HepG2 (cell line): Measurements from ENCODE around the gene PCSK6. TPM values are rescaled to one million over a fixed set of nuclear protein-coding genes. Genes with fewer than 3 reads are reported as not detected.

Experiments
- FOSL1 ChIP-seq: sonication (generic); formaldehyde crosslinking; IDR thresholded peaks from 2 replicates; pipeline ENCODE4 v1.9.0; 2021; ENCODE audit warnings: missing genetic modification reagents, borderline replicate concordance
- HBP1 ChIP-seq: IDR thresholded peaks from 2 replicates; pipeline ENCODE4 v1.6.1; 2016; ENCODE audit warnings: low read depth, control low read depth
- HDAC2 ChIP-seq: sonication (generic); formaldehyde crosslinking; IDR thresholded peaks from 2 replicates; pipeline ENCODE4 v1.4.0; 2020; ENCODE audit warnings: missing genetic modification reagents
- JUNB ChIP-seq: sonication (generic); formaldehyde crosslinking; IDR thresholded peaks from 2 replicates; pipeline ENCODE4 v1.8.0; 2022; ENCODE audit warnings: missing genetic modification reagents, mild to moderate bottlenecking, borderline replicate concordance
- MAF1 ChIP-seq: sonication (generic); formaldehyde crosslinking; IDR thresholded peaks from 2 replicates; pipeline ENCODE4 v1.5.0; 2020; ENCODE audit warnings: missing genetic modification reagents, borderline replicate concordance
- MAFG ChIP-seq: sonication (generic); formaldehyde crosslinking; IDR thresholded peaks from 2 replicates; pipeline ENCODE4 v1.5.1; 2020; ENCODE audit warnings: mild to moderate bottlenecking, missing genetic modification reagents
- NR3C1 ChIP-seq: sonication (generic); formaldehyde crosslinking; IDR thresholded peaks from 2 replicates; pipeline ENCODE4 v1.4.0; 2020; ENCODE audit warnings: missing genetic modification reagents
- SSRP1 ChIP-seq: IDR thresholded peaks from 2 replicates; pipeline ENCODE4 v1.6.1; 2016; ENCODE audit warnings: control low read depth
- UBTF ChIP-seq: sonication (generic); formaldehyde crosslinking; IDR thresholded peaks from 2 replicates; pipeline ENCODE4 v1.4.0; 2020; ENCODE audit warnings: mild to moderate bottlenecking, missing genetic modification reagents
- WIZ ChIP-seq: sonication (generic); formaldehyde crosslinking; IDR thresholded peaks from 2 replicates; pipeline ENCODE4 v1.5.1; 2020; ENCODE audit warnings: mild to moderate bottlenecking, missing genetic modification reagents
- ZFP36L2 ChIP-seq: sonication (generic); formaldehyde crosslinking; IDR thresholded peaks from 2 replicates; pipeline ENCODE4 v1.4.0; 2020; ENCODE audit warnings: missing genetic modification reagents
- ZNF180 ChIP-seq: sonication (generic); formaldehyde crosslinking; IDR thresholded peaks from 2 replicates; pipeline ENCODE4 v1.4.0; 2020; ENCODE audit warnings: low read depth, missing genetic modification reagents, borderline replicate concordance
- ZNF264 ChIP-seq: sonication (generic); formaldehyde crosslinking; IDR thresholded peaks from 2 replicates; pipeline ENCODE4 v1.4.0; 2020; ENCODE audit warnings: missing genetic modification reagents
- ZNF572 ChIP-seq: sonication (generic); formaldehyde crosslinking; IDR thresholded peaks from 2 replicates; pipeline ENCODE4 v1.5.1; 2020; ENCODE audit warnings: mild to moderate bottlenecking, missing genetic modification reagents
- ZNF652 ChIP-seq: IDR thresholded peaks from 2 replicates; pipeline ENCODE4 v1.6.1; 2016; ENCODE audit warnings: low read depth, borderline replicate concordance
- ZNF746 ChIP-seq: sonication (generic); formaldehyde crosslinking; IDR thresholded peaks from 2 replicates; pipeline ENCODE4 v1.8.0; 2022; ENCODE audit warnings: mild to moderate bottlenecking, missing genetic modification reagents
- ZNF839 ChIP-seq: sonication (generic); formaldehyde crosslinking; IDR thresholded peaks from 2 replicates; pipeline ENCODE4 v1.4.0; 2020; ENCODE audit warnings: missing genetic modification reagents, mild to moderate bottlenecking, borderline replicate concordance
- polyA plus RNA-seq, 8 experiments: library from polyadenylated mRNA; depleted of rRNA in 3 of 8; stranded (reverse) in 7 of 8; unstranded in 1 of 8; fragments of >200 nt; fragmentation: Illumina TruSeq in 4 of 8; extraction: Trizol in 4 of 8; gene quantifications; 2 replicates each; pipeline versions ENCODE4 v1.2.1 to v1.2.3, GENCODE V29; 2011 to 2016; ENCODE audit warnings: low read depth in 4 of 8, missing spikeins in 1 of 8, mixed read lengths in 1 of 8; ENCODE audit not compliant: insufficient read depth in 1 of 8
- total RNA-seq, 5 experiments: library from RNA; depleted of rRNA; stranded (reverse); fragments of >200 nt; fragmentation: Illumina TruSeq; extraction: Trizol; gene quantifications; 2 replicates each; pipeline ENCODE4 v1.2.3, GENCODE V29; 2016; ENCODE audit warnings: low read depth in 1 of 5
- TF ChIP-seq, protein P1 (sequence below): sonication (generic); formaldehyde crosslinking; IDR thresholded peaks from 2 replicates; pipeline ENCODE4 v1.5.0; 2020; ENCODE audit warnings: mild to moderate bottlenecking, missing genetic modification reagents
- TF ChIP-seq, protein P2 (sequence below): sonication (generic); formaldehyde crosslinking; IDR thresholded peaks from 2 replicates; pipeline ENCODE4 v1.5.1; 2020; ENCODE audit warnings: missing genetic modification reagents, mild to moderate bottlenecking, borderline replicate concordance
- TF ChIP-seq, protein P3 (sequence below): sonication (generic); formaldehyde crosslinking; IDR thresholded peaks from 2 replicates; pipeline ENCODE4 v1.5.1; 2020; ENCODE audit warnings: mild to moderate bottlenecking, missing genetic modification reagents

PCSK6 gene
- total and polyA plus RNA-seq, 2 of the 13 experiments (the other 11 are each of a cell fraction or from before 2014, with no cell fraction given): 56.5 to 155 TPM

DNA sequence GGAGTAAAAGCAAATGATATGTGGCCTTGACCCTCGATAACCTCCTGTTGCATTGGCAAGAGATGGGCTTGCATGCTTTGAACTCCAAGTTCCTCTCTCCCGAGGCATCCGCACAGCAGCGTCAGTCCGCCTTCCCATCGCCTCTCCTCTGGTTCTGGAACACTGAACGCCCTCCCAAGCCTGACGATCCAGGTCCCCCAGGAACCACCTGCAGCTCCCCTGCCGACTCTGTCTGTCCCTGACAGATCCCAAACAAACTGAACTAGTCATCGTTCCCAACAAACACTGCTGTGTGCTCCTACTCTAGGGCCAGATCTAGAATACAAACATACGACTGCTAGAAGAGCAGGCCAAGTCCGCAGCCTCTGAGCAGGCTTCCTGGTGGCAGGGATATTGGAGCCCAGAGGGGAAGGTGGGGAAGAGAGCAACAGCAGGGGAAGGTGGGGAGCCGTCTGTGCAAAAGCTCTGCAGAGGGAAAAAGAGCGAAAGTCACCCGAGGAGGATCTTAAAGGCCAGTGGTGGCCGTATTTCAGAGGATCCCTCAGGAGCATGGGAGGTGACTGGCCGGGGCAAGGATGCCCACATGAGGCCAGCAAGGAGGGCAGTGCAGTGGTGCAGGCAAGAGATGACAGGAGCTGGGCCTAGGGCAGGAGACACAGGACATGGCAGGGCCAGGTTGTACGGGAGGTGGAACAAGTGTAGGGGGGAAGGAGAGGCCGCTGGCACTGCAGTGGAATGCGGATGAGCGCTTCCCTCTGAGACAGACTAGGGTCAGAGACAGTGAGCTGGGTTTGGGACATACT lies 50.8 kb downstream of the PCSK6 start (continued):
- no peak for TF ChIP-seq NR3C1
- TF ChIP-seq ZNF264 (CRISPR knock-in tag): no peak; the same call in 1 of the 2 replicates
- TF ChIP-seq ZNF572 (CRISPR knock-in tag): 0 out of 2 replicates have a peak, but pooled peaks have one; percentile 38
- TF ChIP-seq, protein P1, sequence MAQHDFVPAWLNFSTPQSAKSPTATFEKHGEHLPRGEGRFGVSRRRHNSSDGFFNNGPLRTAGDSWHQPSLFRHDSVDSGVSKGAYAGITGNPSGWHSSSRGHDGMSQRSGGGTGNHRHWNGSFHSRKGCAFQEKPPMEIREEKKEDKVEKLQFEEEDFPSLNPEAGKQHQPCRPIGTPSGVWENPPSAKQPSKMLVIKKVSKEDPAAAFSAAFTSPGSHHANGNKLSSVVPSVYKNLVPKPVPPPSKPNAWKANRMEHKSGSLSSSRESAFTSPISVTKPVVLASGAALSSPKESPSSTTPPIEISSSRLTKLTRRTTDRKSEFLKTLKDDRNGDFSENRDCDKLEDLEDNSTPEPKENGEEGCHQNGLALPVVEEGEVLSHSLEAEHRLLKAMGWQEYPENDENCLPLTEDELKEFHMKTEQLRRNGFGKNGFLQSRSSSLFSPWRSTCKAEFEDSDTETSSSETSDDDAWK: no peak
- no peak for TF ChIP-seq ZNF180 (CRISPR knock-in tag)
- peak; percentile 35; the same call in 1 of the 2 replicates for TF ChIP-seq ZNF746 (CRISPR knock-in tag)
- no peak for TF ChIP-seq FOSL1 (CRISPR knock-in tag)
- no peak for TF ChIP-seq WIZ
- TF ChIP-seq HDAC2 (CRISPR knock-in tag): peak; percentile 79
- TF ChIP-seq, protein P2, sequence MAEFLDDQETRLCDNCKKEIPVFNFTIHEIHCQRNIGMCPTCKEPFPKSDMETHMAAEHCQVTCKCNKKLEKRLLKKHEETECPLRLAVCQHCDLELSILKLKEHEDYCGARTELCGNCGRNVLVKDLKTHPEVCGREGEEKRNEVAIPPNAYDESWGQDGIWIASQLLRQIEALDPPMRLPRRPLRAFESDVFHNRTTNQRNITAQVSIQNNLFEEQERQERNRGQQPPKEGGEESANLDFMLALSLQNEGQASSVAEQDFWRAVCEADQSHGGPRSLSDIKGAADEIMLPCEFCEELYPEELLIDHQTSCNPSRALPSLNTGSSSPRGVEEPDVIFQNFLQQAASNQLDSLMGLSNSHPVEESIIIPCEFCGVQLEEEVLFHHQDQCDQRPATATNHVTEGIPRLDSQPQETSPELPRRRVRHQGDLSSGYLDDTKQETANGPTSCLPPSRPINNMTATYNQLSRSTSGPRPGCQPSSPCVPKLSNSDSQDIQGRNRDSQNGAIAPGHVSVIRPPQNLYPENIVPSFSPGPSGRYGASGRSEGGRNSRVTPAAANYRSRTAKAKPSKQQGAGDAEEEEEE (CRISPR knock-in tag): no peak
- no peak for TF ChIP-seq SSRP1 (CRISPR knock-in tag)
- TF ChIP-seq ZNF839 (CRISPR knock-in tag): no peak
- TF ChIP-seq MAF1 (CRISPR knock-in tag): no peak
- TF ChIP-seq JUNB (CRISPR knock-in tag): no peak; the same call in 1 of the 2 replicates
- TF ChIP-seq ZNF652: no peak
- TF ChIP-seq ZFP36L2: no peak
- no peak for TF ChIP-seq HBP1 (CRISPR knock-in tag)
- TF ChIP-seq MAFG (CRISPR knock-in tag): no peak
- peak; percentile 87 for TF ChIP-seq UBTF (CRISPR knock-in tag)
- TF ChIP-seq, protein P3, sequence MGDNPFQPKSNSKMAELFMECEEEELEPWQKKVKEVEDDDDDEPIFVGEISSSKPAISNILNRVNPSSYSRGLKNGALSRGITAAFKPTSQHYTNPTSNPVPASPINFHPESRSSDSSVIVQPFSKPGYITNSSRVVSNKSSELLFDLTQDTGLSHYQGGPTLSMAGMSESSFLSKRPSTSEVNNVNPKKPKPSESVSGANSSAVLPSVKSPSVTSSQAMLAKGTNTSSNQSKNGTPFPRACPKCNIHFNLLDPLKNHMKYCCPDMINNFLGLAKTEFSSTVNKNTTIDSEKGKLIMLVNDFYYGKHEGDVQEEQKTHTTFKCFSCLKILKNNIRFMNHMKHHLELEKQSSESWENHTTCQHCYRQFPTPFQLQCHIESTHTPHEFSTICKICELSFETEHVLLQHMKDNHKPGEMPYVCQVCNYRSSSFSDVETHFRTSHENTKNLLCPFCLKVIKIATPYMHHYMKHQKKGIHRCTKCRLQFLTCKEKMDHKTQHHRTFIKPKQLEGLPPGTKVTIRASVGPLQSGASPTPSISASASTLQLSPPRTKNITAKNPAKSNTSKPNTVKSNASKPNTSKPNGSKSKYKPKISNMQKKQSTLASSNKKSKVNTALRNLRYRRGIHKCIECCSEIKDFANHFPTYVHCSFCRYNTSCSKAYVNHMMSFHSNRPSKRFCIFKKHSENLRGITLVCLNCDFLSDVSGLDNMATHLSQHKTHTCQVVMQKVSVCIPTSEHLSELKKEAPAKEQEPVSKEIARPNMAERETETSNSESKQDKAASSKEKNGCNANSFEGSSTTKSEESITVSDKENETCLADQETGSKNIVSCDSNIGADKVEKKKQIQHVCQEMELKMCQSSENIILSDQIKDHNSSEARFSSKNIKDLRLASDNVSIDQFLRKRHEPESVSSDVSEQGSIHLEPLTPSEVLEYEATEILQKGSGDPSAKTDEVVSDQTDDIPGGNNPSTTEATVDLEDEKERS (CRISPR knock-in tag): no peak
